ENCODE data around the gene TLK2. TPM values are rescaled to one million over a fixed set of nuclear protein-coding genes. Genes with fewer than 3 reads are reported as not detected.

The TLK2 gene
- total RNA-seq, 2 donors from 2014 or later = 45.2 to 71.5 TPM

DNA sequence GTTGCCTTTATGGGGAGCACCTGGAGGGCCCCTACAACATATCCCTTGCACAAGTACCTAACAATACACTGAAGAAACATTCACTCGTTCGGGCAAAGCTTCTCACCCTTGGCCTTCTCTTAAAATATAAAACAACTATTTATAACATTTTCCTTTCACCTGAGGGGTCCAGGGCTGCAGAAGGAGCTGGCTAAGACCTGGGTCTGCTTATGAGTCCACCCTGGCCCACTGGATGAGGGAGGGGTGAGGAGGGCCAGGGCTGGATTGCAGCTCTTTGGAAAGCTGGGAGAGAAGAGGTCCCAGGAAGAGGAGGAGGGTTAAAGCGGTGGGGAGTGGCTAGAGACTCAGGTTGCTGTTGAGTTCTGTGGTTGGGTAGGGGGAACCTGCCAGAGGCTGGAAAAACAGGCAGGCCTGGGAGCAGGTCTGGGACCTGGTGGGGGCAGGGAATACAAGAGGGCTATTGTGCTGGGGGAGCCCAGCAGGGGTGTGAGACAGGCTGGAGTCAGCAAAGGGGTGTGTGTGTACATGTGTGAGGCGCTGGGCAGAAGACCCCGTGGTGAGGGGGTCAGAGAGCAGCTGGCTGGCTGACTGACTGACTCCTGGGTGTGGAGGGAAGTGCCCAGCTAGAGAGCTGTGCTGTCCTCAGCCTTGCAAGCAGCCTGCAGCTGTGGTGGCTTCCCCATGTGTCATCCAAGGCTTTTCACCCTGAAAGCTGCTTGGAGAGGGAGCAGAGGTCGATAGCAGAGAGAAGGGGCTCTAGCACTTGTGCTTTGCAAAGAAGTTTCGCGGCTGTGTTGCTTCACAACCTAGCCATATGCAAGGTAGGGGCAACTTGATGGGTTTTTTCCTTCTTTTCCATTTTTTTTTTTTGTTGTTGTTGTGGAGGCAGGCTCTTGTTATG is 138.6 kb downstream of the TLK2 start:
- ATAC-seq (ENCODE audit: insufficient number of reproducible peaks, low FRiP score, low read depth) (no peak), DNase-seq (ENCODE audit: low spot score) (no peak)
- no peaks in the 10 kb centered on the region for H3K9me3 ChIP-seq
- no peaks in the 10 kb centered on the region for H3K27me3 ChIP-seq (replicated peaks; ENCODE audit: insufficient read depth)
- H3K27ac ChIP-seq = no peak overlapping the region
- no peak overlapping the region for H3K4me3 ChIP-seq
- no peaks in the 10 kb centered on the region for H3K4me1 ChIP-seq (ENCODE audit: control insufficient read depth in 1 of 2, low read depth in 2 of 2)
- TF ChIP-seq, protein P1, sequence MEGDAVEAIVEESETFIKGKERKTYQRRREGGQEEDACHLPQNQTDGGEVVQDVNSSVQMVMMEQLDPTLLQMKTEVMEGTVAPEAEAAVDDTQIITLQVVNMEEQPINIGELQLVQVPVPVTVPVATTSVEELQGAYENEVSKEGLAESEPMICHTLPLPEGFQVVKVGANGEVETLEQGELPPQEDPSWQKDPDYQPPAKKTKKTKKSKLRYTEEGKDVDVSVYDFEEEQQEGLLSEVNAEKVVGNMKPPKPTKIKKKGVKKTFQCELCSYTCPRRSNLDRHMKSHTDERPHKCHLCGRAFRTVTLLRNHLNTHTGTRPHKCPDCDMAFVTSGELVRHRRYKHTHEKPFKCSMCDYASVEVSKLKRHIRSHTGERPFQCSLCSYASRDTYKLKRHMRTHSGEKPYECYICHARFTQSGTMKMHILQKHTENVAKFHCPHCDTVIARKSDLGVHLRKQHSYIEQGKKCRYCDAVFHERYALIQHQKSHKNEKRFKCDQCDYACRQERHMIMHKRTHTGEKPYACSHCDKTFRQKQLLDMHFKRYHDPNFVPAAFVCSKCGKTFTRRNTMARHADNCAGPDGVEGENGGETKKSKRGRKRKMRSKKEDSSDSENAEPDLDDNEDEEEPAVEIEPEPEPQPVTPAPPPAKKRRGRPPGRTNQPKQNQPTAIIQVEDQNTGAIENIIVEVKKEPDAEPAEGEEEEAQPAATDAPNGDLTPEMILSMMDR (IDR thresholded peaks at IDR 0.05) = no peak
- H3K36me3 ChIP-seq = peaks cover 11% of the 10 kb centered on the region

DNA sequence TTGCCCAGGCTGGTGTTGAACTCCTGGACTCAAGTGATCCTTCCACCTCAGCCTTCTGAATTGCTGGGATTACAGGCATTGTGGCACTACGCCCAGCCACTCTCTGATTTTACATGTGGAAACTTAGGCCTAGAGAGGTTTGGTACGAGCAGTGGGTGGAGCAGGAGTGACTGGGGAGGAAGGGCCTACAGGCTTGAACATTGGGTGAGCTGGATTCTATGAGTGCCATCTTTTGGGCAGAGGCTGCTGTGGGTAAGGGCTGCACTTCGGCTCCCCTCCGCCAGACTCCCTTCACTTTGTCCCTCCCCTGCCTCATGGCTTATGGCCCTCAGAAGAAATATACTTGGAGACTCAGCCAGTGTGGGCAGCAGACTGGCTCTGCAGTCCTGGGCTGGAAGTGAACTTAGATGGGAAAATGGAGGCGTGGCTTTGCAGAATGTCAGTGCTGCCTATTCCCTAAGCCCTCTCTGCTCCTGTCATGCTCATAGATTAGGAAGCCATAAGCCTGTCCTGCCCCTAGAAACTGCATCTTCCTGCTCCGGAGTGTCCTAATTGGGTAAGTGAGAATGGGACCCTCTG is 139.4 kb downstream of the TLK2 start:
- H3K9me3 ChIP-seq = no peaks in the 10 kb centered on the region
- TF ChIP-seq, protein P1 (IDR thresholded peaks at IDR 0.05) = no peak
- ATAC-seq (ENCODE audit: insufficient number of reproducible peaks, low FRiP score, low read depth) (no peak), DNase-seq (ENCODE audit: low spot score) (no peak)
- H3K27me3 ChIP-seq (replicated peaks; ENCODE audit: insufficient read depth) = no peaks in the 10 kb centered on the region
- no peak overlapping the region for H3K4me3 ChIP-seq
- peaks cover 10% of the 10 kb centered on the region for H3K36me3 ChIP-seq
- H3K27ac ChIP-seq = no peak overlapping the region
- no peaks in the 10 kb centered on the region for H3K4me1 ChIP-seq (ENCODE audit: control insufficient read depth in 1 of 2, low read depth in 2 of 2)

DNA sequence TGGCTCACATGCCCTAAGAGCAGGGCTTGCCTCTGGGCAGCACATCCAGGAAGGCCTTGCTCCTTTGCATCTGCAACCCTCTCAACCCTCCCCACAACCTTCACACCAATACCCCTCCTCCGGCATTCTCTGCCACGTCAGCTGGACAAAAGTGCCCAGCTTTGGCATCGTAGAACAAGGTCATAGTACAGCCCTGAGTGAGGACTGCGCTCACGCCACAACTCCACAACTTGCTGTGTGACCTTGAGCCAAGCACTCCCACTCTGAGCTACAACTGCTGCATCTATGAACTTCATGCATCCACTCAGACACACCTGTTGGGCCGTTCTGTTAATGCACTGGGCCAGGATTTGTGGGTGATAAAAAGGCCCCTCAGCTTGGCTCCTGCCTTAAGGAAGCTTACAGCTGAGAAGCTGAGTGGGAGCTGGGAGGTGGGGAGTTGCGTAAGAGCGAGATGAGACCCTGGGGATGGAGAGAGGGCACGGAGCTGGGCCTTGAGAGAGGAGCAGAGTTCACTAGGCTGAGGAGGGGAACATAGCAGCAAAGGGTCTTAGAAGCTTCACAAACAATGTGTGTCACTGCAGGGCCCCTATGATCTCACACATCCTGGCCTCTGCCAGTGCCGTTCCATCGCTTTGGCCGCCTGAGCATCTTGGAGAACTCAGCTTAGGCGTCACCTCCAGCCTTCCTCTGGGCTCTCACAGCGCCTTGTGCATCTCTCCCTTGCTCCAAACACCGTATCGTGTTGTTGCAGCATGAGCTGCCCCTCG is 140.2 kb downstream of the TLK2 start:
- H3K27ac ChIP-seq = no peak overlapping the region
- ATAC-seq (ENCODE audit: insufficient number of reproducible peaks, low FRiP score, low read depth) = no peak
- H3K4me1 ChIP-seq (ENCODE audit: control insufficient read depth in 1 of 2, low read depth in 2 of 2) = no peaks in the 10 kb centered on the region

DNA sequence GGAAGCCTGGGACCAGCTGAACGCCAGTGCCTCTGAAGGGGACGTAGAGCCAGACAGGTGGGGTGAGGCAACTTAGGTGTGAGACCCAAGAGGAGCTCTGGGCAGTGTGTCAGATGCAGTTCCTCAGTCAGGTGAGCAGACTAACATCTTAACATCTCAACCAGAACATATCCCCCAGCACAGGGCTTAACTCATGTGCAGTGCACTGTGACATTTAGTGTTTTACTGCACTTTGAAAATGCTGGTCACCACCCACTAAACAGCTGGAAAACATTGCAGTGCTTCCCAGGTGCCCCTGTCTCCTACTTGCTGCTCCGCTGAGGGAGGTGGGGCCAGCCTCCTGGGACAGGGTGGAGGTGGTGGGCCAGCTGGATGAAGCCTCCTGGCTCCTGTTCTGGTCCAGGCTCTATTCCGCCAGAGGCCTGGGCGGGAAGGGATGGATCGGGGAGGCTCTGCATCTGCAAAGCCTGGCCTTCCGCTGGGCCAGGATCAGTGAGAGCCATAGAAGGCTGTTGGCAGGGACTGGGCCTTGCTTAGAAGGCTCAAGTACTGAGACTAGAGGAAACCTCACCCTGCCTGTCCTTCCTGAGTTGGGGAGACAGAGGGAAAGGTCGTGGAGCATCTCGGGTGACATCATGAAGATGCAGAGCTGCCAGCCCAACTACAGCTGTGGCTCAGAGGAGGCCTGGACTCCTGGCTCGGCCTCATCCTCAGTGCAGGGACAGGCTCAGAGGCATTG is 141.0 kb downstream of the TLK2 start:
- no peaks in the 10 kb centered on the region for H3K4me1 ChIP-seq (ENCODE audit: control insufficient read depth in 1 of 2, low read depth in 2 of 2)
- no peak overlapping the region for H3K27ac ChIP-seq
- no peak for ATAC-seq (ENCODE audit: insufficient number of reproducible peaks, low FRiP score, low read depth)

More for the DNA sequence above, 140.2 kb downstream of the TLK2 start:
- TF ChIP-seq, protein P1 (IDR thresholded peaks at IDR 0.05) = no peak
- no peak for DNase-seq (ENCODE audit: low spot score)
- no peaks in the 10 kb centered on the region for H3K9me3 ChIP-seq
- no peaks in the 10 kb centered on the region for H3K27me3 ChIP-seq (replicated peaks; ENCODE audit: insufficient read depth)
- no peak overlapping the region for H3K4me3 ChIP-seq
- H3K36me3 ChIP-seq = peaks cover 10% of the 10 kb centered on the region

More for the DNA sequence above, 141.0 kb downstream of the TLK2 start:
- Histone ChIP-seq H3K36me3 (peaks cover 10% of the 10 kb centered on the region), H3K9me3 (no peaks in the 10 kb centered on the region), H3K4me3 (no peak overlapping the region), H3K27me3 (replicated peaks; ENCODE audit: insufficient read depth) (no peaks in the 10 kb centered on the region)
- TF ChIP-seq, protein P1 (IDR thresholded peaks at IDR 0.05) = no peak
- no peak for DNase-seq (ENCODE audit: low spot score)
